PFSK-1 (cell line): ENCODE measurements around the gene CCT3.

Source experiments
- POLR2AphosphoS5 ChIP-seq: IDR thresholded peaks from 2 replicates; pipeline ENCODE4 v1.6.1; 2012; ENCODE audit warnings: low read depth, mild to moderate bottlenecking, control low read depth, low read length, moderate library complexity
- SIN3A ChIP-seq: IDR thresholded peaks from 2 replicates; pipeline ENCODE4 v1.6.1; 2012; ENCODE audit warnings: mild to moderate bottlenecking, low read length, moderate library complexity, borderline replicate concordance; ENCODE audit not compliant: insufficient read depth
- TAF1 ChIP-seq: IDR thresholded peaks from 2 replicates; pipeline ENCODE4 v1.6.1; 2012; ENCODE audit warnings: low read length, control low read depth, borderline replicate concordance; ENCODE audit not compliant: insufficient read depth
- TF ChIP-seq, protein P1 (sequence below), 2 experiments: IDR thresholded peaks; 2 replicates each; pipeline versions ENCODE4 v1.6.1 to v1.8.0; 2011 to 2012; ENCODE audit warnings: low read depth in 2 of 2, low read length in 2 of 2, control low read depth in 1 of 2, inconsistent platforms in 1 of 2, mild to moderate bottlenecking in 1 of 2, moderate library complexity in 1 of 2; ENCODE audit not compliant: insufficient read depth in 1 of 2

DNA sequence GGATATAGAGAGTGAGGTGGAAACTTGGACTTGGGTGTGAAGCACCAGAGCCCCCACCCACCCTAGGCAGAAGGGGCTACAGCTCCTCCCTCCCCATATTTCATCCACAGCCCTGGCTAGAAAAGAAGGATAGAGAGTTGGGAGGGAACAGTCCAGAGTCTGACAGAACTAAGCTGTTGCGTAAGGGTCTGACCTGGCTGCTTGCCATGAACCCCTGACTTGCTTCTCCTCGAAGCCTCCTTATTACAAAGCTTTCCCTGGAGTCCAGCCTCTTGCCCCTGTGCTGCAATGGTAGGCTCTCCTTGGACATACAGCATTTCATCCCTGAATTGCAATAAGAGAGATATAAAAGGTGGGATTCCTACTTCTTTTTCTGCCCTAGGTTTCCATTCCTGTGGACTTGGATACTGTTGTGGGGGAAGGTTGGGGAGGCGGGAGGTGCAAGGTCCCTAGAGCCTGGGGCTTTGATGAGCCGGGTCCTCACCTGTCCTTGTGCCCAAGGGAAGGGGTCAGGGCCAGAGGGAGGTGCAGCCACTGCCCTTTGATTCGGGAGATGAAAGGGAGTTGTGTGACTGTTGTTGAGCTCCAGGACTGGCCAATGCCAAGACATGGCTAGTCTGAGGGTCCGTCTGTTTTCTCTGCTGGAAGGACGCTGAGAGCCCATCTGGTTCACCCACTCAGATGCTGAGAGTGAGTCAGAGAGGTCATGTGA lies 33.6 kb upstream of the CCT3 start:
- TF ChIP-seq POLR2AphosphoS5 (no peak), SIN3A (no peak), TAF1 (no peak)
- TF ChIP-seq, protein P1, sequence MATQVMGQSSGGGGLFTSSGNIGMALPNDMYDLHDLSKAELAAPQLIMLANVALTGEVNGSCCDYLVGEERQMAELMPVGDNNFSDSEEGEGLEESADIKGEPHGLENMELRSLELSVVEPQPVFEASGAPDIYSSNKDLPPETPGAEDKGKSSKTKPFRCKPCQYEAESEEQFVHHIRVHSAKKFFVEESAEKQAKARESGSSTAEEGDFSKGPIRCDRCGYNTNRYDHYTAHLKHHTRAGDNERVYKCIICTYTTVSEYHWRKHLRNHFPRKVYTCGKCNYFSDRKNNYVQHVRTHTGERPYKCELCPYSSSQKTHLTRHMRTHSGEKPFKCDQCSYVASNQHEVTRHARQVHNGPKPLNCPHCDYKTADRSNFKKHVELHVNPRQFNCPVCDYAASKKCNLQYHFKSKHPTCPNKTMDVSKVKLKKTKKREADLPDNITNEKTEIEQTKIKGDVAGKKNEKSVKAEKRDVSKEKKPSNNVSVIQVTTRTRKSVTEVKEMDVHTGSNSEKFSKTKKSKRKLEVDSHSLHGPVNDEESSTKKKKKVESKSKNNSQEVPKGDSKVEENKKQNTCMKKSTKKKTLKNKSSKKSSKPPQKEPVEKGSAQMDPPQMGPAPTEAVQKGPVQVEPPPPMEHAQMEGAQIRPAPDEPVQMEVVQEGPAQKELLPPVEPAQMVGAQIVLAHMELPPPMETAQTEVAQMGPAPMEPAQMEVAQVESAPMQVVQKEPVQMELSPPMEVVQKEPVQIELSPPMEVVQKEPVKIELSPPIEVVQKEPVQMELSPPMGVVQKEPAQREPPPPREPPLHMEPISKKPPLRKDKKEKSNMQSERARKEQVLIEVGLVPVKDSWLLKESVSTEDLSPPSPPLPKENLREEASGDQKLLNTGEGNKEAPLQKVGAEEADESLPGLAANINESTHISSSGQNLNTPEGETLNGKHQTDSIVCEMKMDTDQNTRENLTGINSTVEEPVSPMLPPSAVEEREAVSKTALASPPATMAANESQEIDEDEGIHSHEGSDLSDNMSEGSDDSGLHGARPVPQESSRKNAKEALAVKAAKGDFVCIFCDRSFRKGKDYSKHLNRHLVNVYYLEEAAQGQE (IDR thresholded peaks at IDR 0.05; ENCODE audit: insufficient read depth in 1 of 2, low read depth in 2 of 2, low read length in 2 of 2): no peak
